ENCODE results near the gene MPPE1. TPM values are rescaled to one million over a fixed set of nuclear protein-coding genes. Genes with fewer than 3 reads are reported as not detected.

MPPE1 gene
- total RNA-seq, 4 donors from 2014 or later = 19.5 to 33.8 (median 21.4) TPM

DNA sequence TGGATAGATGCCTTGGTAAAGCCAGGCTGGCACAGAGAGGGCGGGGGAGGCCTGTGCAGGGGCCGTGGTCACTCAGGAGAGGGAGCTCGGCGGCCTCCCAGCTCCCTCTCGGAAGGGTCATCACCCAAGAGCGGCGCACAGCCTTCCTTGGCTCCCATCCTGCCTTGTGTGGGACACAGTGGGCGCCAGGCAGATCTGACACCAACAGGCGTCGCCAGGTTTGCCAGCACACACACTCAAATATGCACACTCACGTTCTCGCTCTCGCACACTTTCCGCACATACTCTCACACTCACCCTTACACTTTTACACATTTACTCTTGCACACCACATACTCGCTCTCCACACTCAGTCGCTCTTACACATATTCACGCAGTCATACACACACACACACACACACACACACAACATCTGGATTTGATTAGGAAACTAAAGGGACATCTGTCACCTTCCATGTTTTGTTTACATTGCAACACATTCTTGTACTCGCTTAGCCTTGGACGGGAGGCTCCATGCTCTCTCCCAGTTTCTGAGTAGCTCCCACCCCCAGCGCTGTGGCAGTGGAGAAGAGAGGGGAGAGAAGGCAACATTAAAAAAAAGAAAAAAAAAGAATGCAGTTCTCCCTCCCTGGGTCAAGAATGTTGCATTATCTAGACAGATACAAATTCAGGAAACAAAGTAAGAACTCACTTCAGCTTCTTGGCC is 46.4 kb downstream of the MPPE1 start:
- no peak overlapping the region for H3K27ac ChIP-seq
- WGBS, 2 donors (ENCODE audit: low coverage in 1 of 2) = 70 to 74% methylated on average over 7 to 13 of the region's 20 CpGs

GRCh38 chr18:11860594-11861450 is 47.3 kb downstream of the MPPE1 start:
- Histone ChIP-seq H3K27ac (no peak overlapping the region), H3K4me3 (no peak overlapping the region), H3K36me3 (peaks cover 0 to 4% of the 10 kb centered on the region in 2 donors), H3K27me3 (no peaks in the 10 kb centered on the region), H3K4me1 (peaks cover 0 to 26% (median 0%) of the 10 kb centered on the region in 3 donors), H3K9me3 (no peaks in the 10 kb centered on the region)
- no peak for ATAC-seq
- TF ChIP-seq EP300 (IDR thresholded peaks at IDR 0.05) (no peak), POLR2AphosphoS5 (IDR thresholded peaks at IDR 0.05) (no peak), POLR2A (IDR thresholded peaks at IDR 0.05) (no peak), CTCF (IDR thresholded peaks at IDR 0.05) (no peak)
- 52 to 74% methylated on average over 3 of the region's 17 CpGs for WGBS, 2 donors (ENCODE audit: low coverage in 1 of 2)

More for the DNA sequence above, 46.4 kb downstream of the MPPE1 start:
- H3K36me3 ChIP-seq = peaks cover 0 to 4% of the 10 kb centered on the region in 2 donors
- peaks cover 0 to 17% (median 0%) of the 10 kb centered on the region in 3 donors for H3K4me1 ChIP-seq
- no peaks in the 10 kb centered on the region for H3K27me3 ChIP-seq
- no peak overlapping the region for H3K4me3 ChIP-seq
- no peak for TF ChIP-seq POLR2A (IDR thresholded peaks at IDR 0.05)
- TF ChIP-seq CTCF (IDR thresholded peaks at IDR 0.05) = no peak
- TF ChIP-seq POLR2AphosphoS5 (IDR thresholded peaks at IDR 0.05) = no peak
- ATAC-seq = no peak
- H3K9me3 ChIP-seq = no peaks in the 10 kb centered on the region

DNA sequence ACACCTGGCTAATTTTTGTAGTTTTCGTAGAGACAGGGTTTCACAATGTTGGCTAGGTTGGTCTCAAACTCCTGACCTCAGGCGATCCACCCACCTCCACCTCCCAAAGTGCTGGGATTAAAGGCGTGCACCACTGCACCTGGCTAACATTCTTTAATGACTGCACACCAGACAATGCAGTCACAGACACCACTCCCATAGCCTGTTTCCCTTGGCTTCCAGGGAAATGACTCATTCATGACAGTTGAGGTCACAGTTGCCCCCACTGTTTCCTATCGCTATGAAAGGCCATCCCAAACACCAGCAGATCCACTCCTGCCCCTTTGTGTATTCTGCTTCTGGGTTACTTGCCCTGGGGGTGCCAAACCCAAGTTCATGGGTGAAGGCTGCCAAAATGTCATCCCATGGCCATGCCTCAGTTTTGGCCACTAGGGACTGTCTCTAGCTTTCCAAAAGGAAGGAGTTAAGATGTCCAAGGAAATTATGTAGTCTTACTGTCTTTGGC is 48.2 kb downstream of the MPPE1 start:
- WGBS, 2 donors (ENCODE audit: low coverage in 1 of 2) = 50% methylated on average over 2 of the region's 4 CpGs; no CpG with 5 or more reads in 1 of the 2 donors
- peaks cover 0 to 8% of the 10 kb centered on the region in 2 donors for H3K36me3 ChIP-seq
- ATAC-seq = no peak
- H3K4me3 ChIP-seq = no peak overlapping the region
- H3K27ac ChIP-seq = peak overlapping the region in 1 of 4 donors; percentile 34
- no peak for TF ChIP-seq POLR2A (IDR thresholded peaks at IDR 0.05)
- TF ChIP-seq EP300 (IDR thresholded peaks at IDR 0.05) = no peak
- TF ChIP-seq CTCF (IDR thresholded peaks at IDR 0.05) = no peak
- TF ChIP-seq POLR2AphosphoS5 (IDR thresholded peaks at IDR 0.05) = no peak
- no peaks in the 10 kb centered on the region for H3K27me3 ChIP-seq
- H3K9me3 ChIP-seq = no peaks in the 10 kb centered on the region
- peaks cover 0 to 30% (median 0%) of the 10 kb centered on the region in 3 donors for H3K4me1 ChIP-seq

DNA sequence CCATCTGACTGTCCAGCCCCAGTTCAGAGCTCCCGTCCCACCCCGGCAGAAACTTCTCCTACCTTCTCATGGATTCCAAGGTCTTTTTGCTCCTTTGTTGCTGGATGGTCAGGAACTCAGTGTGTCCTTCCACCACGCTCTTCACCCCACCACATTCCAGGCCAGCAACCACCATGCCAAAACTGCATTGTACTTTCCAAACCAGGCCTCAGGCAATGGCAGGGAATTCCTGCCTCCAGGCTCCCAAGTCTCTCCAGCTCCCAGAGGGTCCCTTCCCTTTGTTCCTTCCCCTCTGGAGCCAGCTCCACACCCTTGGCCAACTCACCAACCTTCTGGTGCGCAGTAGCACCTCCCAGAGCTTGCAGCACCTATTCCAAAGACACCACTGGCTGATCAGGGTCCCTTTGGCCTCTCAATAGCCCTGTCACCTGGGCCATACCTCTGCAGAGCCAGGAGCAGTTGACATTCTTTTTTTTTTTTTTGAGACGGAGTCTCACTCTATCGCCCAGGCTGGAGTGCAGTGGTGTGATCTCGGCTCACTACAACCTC is 48.8 kb downstream of the MPPE1 start:
- ATAC-seq = no peak
- Histone ChIP-seq H3K4me1 (peaks cover 0 to 36% (median 0%) of the 10 kb centered on the region in 3 donors), H3K36me3 (peaks cover 0 to 13% of the 10 kb centered on the region in 2 donors), H3K9me3 (no peaks in the 10 kb centered on the region), H3K27ac (peak overlapping the region in 1 of 4 donors; percentile 34), H3K27me3 (no peaks in the 10 kb centered on the region), H3K4me3 (no peak overlapping the region)
- 90 to 92% methylated on average over 5 to 6 of the region's 7 CpGs for WGBS, 2 donors (ENCODE audit: low coverage in 1 of 2)
- TF ChIP-seq CTCF (IDR thresholded peaks at IDR 0.05) = no peak
- no peak for TF ChIP-seq EP300 (IDR thresholded peaks at IDR 0.05)
- no peak for TF ChIP-seq POLR2A (IDR thresholded peaks at IDR 0.05)
- TF ChIP-seq POLR2AphosphoS5 (IDR thresholded peaks at IDR 0.05) = no peak

Data from gastroesophageal sphincter (tissue), 4 donors.